Heart right ventricle (tissue), 16 donors: ENCODE results near the gene CNTN5. TPM values are rescaled to one million over a fixed set of nuclear protein-coding genes. Genes with fewer than 3 reads are reported as not detected.

Source experiments
- ATAC-seq, 8 donors: fragments of 200-7000 bp; cut with Tn5 transposase; one replicate each; pipeline ENCODE4 v1.9.1; 2020; ENCODE audit warnings: mild to moderate bottlenecking in 8 of 8, moderate library complexity in 8 of 8, moderate number of reproducible peaks in 1 of 8
- DNase-seq, 2 donors: peaks; one replicate each; pipeline ENCODE4 v3.0.0-alpha.2; 2020
- H3K27ac ChIP-seq, 10 donors: fragments of 200-600 bp; sonication (generic) in 2 of 10; one replicate each; pipeline versions ENCODE4 v1.5.0 to v1.8.0; 2020 to 2022; ENCODE audit warnings: mild to moderate bottlenecking in 3 of 10
- H3K27me3 ChIP-seq, 7 donors: fragments of 200-600 bp; one replicate each; pipeline ENCODE4 v1.8.0; 2021 to 2022; ENCODE audit warnings: mild to moderate bottlenecking in 2 of 7
- H3K36me3 ChIP-seq, 9 donors: fragments of 200-600 bp; sonication (generic) in 1 of 9; one replicate each; pipeline versions ENCODE4 v1.5.0 to v1.8.0; 2020 to 2022; ENCODE audit warnings: mild to moderate bottlenecking in 2 of 9
- H3K4me1 ChIP-seq, 9 donors: fragments of 200-600 bp; sonication (generic) in 1 of 9; one replicate each; pipeline versions ENCODE4 v1.5.0 to v1.8.0; 2020 to 2022; ENCODE audit warnings: mild to moderate bottlenecking in 4 of 9
- H3K4me3 ChIP-seq, 10 donors: fragments of 200-600 bp; sonication (generic) in 2 of 10; one replicate each; pipeline versions ENCODE4 v1.5.0 to v1.8.0; 2020 to 2022; ENCODE audit warnings: mild to moderate bottlenecking in 7 of 10, moderate library complexity in 2 of 10
- H3K9me3 ChIP-seq, 11 donors: fragments of 200-600 bp in 10 of 11; sonication (generic) in 2 of 11; one replicate each; pipeline versions ENCODE4 v1.5.0 to v1.8.0; 2013 to 2022; ENCODE audit warnings: mild to moderate bottlenecking in 2 of 11, control low read depth in 1 of 11, moderate library complexity in 1 of 11
- WGBS, 2 donors: extraction: QIAGEN DNeasy Blood & Tissue Kit; methylation state at CpG; one replicate each; pipeline ENCODE4 v1.1.7; 2013; ENCODE audit warnings: inconsistent platforms in 1 of 2; 5-methylcytosine and 5-hydroxymethylcytosine counted together
- intact Hi-C, 10 donors: fragments of 100-400 bp; cut with DNase I; formaldehyde crosslinking; loops; one replicate each; pipeline versions ENCODE4 v1.11.1 to v1.14.2; 2022
- polyA plus RNA-seq, 2 donors: library from polyadenylated mRNA; stranded (reverse); fragments of 200-250 nt; gene quantifications; one replicate each; pipeline ENCODE4 v1.2.3, GENCODE V29; 2013
- total RNA-seq, 10 donors: library from RNA; stranded (reverse); fragmentation: NEBNext Ultra II Directional in 3 of 10; extraction: Animal tissue kit (Norgen Biotek cat#: 25700) in 3 of 10; gene quantifications; one replicate each; pipeline versions ENCODE4 v1.2.1 to v1.2.4, GENCODE V29; 2021 to 2023
- TF ChIP-seq, protein P1 (sequence below), 9 donors: fragments of 200-600 bp; sonication (generic) in 2 of 9; IDR thresholded peaks; one replicate each; pipeline versions ENCODE4 v1.5.0 to v1.8.0; 2021 to 2022; ENCODE audit warnings: antibody characterized with exemption in 9 of 9, mild to moderate bottlenecking in 5 of 9, moderate library complexity in 1 of 9
- donor health status: Arrhythmogenic right ventricular cardiomyopathy.
- donor health status: ischemic (EF 13 %, LVEDD 7.1; RV severe dilation, severe dysfunction).
- donor health status: healthy with polysubstance abuse.
- donor health status: DM: no; HTN: yes; CAD: no.
- donor health status: DM: no; HTN: no; CAD: no.
- donor health status: ischemic (EF 25% LVEDD 6.9; RV normal size, moderate dysfunction).
- donor health status: ischemic (EF 25% LVEDD 5.7; RV mildly dilated, moderate dysfunction).
- donor health status: healthy.
- donor health status: DM: yes; HTN: yes; CAD: no.
- donor health status: Ischemic cardiomyopathy.
- donor health status: ischemic (EF 35%, LVEDD 5.7; RV mildly dilated, moderate dysfunction).
- donor health status: nonischemic (EF 11% LVEDD 7.7; RV severe dilation, severe dysfunction).
- donor health status: DM: yes; HTN: yes; CAD: no.
- donor health status: PGD.
- donor health status: ischemic (EF 29% LVEDD 5.4; RV normal size, mild dysfunction).
- donor health status: nonischemic (EF 23%, LVEDD 6.1; RV moderate dilation, normal function).

CNTN5 gene
- total and polyA plus RNA-seq, 12 donors: 0.05 to 0.35 (median 0.17) TPM; not detected in 6

DNA sequence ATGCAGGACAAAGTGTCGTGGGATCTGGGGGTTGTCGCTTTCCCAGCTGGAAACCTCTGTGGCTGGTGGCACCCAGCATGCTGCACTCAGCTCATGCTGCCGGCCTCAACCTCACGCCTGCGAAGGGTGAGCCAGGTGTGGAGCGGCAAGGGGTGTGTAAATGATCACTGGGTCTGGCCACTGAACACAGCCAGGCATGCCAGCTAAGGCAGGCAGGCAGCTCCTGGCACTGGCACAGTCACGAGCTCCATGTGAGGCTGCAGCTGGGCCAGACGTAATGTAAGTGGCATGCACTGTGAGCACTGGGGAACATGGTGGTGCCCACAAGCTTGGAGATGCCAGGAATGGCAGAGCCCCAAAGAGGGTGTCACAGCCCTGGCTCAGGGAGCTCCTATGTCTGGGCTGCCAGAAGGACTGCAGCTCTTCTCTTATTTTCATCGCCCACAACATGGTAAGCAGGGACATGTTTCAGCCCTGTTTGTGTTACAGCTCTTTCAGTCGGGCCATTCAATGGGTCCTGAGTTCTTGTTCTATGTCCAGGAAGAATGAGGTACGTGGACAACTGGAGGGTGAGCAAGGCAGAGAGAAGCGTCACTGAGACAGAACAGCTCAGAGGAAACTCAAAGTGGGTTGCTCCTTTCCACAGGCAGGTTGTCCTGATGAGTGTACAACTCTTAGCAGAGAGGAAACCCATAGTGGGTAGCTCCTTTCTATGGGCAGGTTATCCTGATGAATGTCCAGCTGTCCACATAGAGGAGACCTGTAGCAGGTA, 403.8 kb downstream of the CNTN5 start:
- Histone ChIP-seq H3K4me1 (peaks cover 0 to 5% (median 0%) of the 10 kb centered on the region in 9 donors), H3K4me3 (no peak overlapping the region), H3K27me3 (no peaks in the 10 kb centered on the region), H3K36me3 (no peaks in the 10 kb centered on the region), H3K9me3 (no peaks in the 10 kb centered on the region), H3K27ac (no peak overlapping the region)
- intact Hi-C loops: no loop called here
- 78 to 83% methylated on average over 12 of the region's 12 CpGs for WGBS, 2 donors
- TF ChIP-seq, protein P1, sequence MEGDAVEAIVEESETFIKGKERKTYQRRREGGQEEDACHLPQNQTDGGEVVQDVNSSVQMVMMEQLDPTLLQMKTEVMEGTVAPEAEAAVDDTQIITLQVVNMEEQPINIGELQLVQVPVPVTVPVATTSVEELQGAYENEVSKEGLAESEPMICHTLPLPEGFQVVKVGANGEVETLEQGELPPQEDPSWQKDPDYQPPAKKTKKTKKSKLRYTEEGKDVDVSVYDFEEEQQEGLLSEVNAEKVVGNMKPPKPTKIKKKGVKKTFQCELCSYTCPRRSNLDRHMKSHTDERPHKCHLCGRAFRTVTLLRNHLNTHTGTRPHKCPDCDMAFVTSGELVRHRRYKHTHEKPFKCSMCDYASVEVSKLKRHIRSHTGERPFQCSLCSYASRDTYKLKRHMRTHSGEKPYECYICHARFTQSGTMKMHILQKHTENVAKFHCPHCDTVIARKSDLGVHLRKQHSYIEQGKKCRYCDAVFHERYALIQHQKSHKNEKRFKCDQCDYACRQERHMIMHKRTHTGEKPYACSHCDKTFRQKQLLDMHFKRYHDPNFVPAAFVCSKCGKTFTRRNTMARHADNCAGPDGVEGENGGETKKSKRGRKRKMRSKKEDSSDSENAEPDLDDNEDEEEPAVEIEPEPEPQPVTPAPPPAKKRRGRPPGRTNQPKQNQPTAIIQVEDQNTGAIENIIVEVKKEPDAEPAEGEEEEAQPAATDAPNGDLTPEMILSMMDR (IDR thresholded peaks at IDR 0.05): no peak
- ATAC-seq (peak; percentile 80 to 100 (median 98)), DNase-seq (peak; percentile 51 to 61)

- Histone ChIP-seq H3K4me3 (no peak overlapping the region), H3K27ac (no peak overlapping the region), H3K27me3 (no peaks in the 10 kb centered on the region), H3K36me3 (no peaks in the 10 kb centered on the region), H3K9me3 (no peaks in the 10 kb centered on the region), H3K4me1 (peaks cover 0 to 5% (median 0%) of the 10 kb centered on the region in 9 donors)
- WGBS, 2 donors: 47 to 49% methylated on average over 2 of the region's 2 CpGs
- ATAC-seq: no peak
- intact Hi-C loops: no loop called here
- TF ChIP-seq, protein P1 (IDR thresholded peaks at IDR 0.05): no peak
- no peak for DNase-seq
Observed at GRCh38 chr11:99425596-99425995, 404.8 kb downstream of the CNTN5 start.

DNA sequence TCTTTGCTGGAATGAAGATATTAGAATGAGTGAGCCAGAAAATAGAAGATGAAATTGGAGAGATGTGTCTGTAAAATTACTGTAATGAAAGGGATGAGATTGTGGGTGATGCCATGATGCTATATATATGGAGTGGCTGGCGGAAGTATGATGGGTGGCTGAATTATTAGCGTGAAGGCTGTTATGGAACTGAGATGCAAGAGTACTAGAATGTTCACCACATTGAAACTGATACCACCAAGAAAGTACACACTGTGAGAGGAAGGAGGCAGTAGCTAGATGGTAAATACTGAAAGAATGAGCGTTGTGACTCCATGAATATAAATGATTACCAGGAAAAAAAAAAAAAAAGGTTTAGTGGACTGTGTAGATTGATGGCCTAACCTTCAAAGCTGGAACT, 411.9 kb downstream of the CNTN5 start:
- intact Hi-C loops: no loop called here
- DNase-seq (no peak), ATAC-seq (no peak)
- Histone ChIP-seq H3K36me3 (no peaks in the 10 kb centered on the region), H3K4me3 (no peak overlapping the region), H3K9me3 (no peaks in the 10 kb centered on the region), H3K4me1 (no peaks in the 10 kb centered on the region), H3K27ac (no peak overlapping the region), H3K27me3 (no peaks in the 10 kb centered on the region)
- TF ChIP-seq, protein P1 (IDR thresholded peaks at IDR 0.05): no peak
- 84 to 90% methylated on average over 3 of the region's 3 CpGs for whole genome bisulfite sequencing, 2 donors

GRCh38 chr11:99443276-99443675, 422.5 kb downstream of the CNTN5 start:
- Histone ChIP-seq H3K4me1 (no peaks in the 10 kb centered on the region), H3K27me3 (no peaks in the 10 kb centered on the region), H3K4me3 (no peak overlapping the region), H3K9me3 (no peaks in the 10 kb centered on the region), H3K36me3 (no peaks in the 10 kb centered on the region), H3K27ac (no peak overlapping the region)
- TF ChIP-seq, protein P1 (IDR thresholded peaks at IDR 0.05): no peak
- 71 to 84% methylated on average over 3 of the region's 3 CpGs for WGBS, 2 donors
- ATAC-seq (no peak), DNase-seq (no peak)
- intact Hi-C loops: loop anchor here in 1 of 10 donors (10.0 kb wide), 1 partner anchor 62 kb away; no protein-coding TSS in a partner anchor
